IPS-NIHi7 (cell line): ENCODE results near the gene RALGAPA2.
A peak's percentile ranks its signal among the peaks of the same experiment; 100 is the strongest.
"Not testable (repeated sequence)": the region's sequence is repeated elsewhere in the genome, so short reads cannot be mapped to it uniquely, and the experiment has no call there.

Source experiments
- DNase-seq: peaks from one replicate; pipeline ENCODE4 v3.0.0; 2012; ENCODE audit warnings: mixed read lengths; ENCODE audit errors: extremely low spot score

RALGAPA2 gene

DNA sequence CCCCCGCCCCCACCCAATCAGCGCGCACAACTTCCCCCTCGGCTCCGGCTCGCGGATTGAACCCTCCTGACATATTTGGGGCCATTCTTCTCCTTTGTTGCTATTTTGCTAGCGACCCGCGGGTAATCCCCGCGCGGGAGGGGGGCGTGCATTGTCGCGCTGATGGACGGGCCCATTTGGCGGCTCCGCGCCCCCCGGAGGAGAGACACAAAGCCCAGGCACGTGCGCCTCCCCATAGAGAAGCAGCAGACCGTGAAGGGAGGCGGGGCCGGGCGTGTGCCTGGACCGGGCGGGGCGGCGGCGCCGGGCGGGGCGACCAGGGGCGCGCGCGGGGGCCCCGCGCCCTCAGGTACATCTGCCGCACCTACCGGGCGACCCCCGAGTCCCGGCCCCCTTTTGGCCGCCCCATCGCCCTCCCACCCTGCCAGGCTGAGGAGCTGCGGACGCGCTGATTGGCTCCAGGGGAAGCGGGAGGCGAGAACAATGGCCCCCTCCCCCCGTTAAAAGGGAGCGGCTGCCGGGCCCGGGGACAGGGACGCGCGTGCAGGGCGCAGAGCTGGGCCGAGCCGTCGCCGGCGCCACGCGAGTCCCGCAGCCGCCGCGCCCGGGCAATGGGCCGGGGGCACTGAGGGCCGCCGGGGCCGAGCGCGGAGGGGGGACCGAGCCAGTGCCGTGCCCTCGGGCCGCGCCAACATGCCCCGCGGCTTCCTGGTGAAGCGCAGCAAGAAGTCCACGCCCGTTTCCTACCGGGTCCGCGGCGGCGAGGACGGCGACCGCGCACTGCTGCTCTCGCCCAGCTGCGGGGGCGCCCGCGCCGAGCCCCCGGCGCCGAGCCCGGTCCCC lies 344.6 kb downstream of the RALGAPA2 start, which contains the start of gene INSM1:
INSM1 (plus strand) TSS at position 530 of the 843 bp plus-strand sequence; CDS start at position 694, 164 bp downstream.
- DNase-seq, result peak; percentile 56

DNA sequence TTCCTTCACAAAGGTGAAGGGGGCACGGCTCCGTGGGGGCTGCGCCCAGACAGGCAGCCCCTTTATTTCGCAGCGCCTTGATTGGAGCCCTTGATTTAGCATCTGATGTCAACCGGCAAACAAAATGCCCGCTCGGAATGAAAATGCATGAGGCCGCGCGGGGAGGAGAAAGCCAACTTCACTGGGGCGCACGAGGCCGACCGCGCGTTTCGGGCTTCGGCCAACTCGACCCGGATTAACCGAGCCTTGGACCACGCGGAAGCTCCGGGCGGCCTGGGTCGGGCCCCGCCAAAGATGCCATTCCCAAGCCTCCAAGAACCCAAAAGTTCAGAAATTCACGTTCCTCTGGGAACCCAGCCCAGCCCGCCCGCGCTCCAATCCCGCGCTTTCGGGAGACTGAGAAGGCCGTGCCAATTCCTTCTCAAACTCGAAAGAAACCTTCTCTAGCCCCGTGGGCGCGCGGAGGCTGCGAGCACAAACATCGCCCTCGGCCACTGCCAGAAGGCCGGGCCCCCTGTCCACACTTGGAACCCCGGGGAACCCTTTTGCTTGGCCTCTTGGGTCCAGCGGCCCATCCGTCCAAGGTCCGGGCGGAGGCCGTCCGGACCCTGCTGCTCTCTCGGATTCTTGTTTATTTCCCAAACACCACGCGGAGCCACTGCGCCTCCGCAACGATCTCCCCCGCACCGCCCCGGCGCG lies 345.4 kb downstream of the RALGAPA2 start:
- no peak for DNase-seq

DNA sequence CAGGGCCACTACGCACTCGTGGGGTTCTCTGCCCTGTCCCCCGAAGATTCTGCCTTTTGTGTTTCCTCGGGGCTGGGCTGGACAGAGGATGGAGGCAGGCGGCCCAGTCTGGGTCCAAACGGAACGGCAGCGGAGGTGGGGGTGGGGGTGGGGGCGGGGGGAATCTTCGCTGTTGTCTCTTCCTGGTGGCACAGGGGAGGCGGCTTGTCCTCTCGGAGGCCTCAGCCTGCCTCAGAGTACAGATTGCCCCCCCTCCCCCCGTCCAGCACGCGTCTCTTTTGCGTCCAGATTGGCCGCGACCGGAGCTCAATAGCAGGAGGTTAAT lies 345.9 kb downstream of the RALGAPA2 start:
- DNase-seq, result no peak

GRCh38 chr20:20365480-20366161 lies 346.8 kb downstream of the RALGAPA2 start:
- no peak for DNase-seq

DNA sequence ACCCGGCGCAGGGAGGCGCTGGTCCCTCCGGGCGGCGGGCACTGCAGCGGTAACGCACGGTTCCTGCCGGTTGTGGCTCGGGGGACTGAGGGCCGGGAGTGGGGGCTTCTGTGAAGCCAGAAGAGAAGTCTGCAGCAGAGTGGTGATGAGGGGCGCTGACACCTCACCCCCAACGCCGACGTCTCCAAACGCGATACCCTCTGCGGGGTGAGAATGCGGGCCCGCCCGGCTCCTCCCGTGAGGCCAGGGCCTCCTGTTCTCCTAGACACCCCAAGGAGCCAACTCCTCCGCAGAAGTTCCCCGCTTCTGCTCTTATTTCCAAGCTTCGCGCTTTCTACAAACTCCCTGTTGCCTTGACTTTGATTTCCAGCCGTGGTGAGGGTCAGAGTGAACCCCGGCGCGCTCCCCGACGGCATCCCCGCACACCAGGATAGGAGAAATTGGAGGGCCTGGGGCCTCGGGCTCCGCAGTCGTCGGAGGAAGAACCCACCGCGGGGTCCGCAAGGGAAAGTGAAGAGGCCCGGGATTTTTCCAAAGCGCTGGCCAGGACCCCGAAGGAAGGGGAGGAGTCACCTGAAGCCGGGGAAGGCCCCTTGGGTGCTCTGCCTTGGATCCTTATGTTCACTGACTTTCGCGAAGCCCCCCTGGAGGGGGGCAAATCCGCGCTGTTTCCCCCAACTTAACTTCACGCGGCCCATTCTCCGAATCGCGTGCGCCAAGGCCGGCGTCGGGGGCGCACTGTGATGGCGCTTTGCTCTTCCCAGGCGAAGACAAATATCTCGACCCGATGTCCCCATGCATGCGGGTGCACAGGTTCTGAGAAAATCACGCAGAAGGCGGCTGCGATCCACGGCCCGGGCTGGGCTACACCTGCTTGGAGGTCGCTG lies 347.6 kb downstream of the RALGAPA2 start:
- no peak for DNase-seq

GRCh38 chr20:20363799-20364592 lies 348.4 kb downstream of the RALGAPA2 start:
- peak; percentile 69 for DNase-seq

- DNase-seq, result no peak
Observed at GRCh38 chr20:20363434-20363798, 349.0 kb downstream of the RALGAPA2 start.

DNA sequence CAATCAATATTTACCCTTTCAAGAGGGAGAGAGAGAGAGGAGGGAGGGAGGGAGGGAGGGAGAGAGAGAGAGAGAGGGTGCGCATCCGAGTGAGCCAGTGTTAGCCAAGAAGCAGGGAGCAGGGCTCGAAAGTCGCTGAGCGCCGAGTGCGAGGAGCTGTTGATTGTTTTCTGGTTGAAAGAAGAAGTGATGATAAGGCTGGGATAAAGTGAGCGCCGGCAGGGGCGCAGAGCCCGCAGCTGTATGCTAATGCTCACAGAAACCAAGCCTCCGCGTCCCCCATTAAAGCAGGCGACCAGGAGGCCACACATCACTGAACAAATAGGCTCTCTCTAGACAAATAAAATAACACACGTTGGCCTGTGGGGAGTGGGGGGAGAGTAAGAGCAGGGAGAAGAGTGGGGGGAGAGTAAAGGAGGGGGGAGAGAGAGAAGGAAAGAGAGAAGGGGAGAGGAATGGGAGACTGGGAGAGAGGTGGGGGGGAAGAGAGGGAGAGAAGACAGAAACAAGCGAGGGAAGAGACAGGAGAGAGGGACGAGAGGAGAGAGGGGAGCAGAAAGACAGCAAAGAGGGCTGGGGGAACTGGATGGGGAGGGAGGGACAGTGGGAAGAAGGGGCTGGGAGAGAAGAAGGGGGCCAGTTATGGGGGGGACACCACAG lies 349.5 kb downstream of the RALGAPA2 start:
- peak; percentile 60 for DNase-seq

- peak; percentile 78 for DNase-seq
Observed at GRCh38 chr20:20360464-20360863, 352.0 kb downstream of the RALGAPA2 start.

GRCh38 chr20:20359628-20360027 lies 352.8 kb downstream of the RALGAPA2 start:
- no peak for DNase-seq

GRCh38 chr20:20358801-20359200 lies 353.6 kb downstream of the RALGAPA2 start:
- DNase-seq, result no peak

DNA sequence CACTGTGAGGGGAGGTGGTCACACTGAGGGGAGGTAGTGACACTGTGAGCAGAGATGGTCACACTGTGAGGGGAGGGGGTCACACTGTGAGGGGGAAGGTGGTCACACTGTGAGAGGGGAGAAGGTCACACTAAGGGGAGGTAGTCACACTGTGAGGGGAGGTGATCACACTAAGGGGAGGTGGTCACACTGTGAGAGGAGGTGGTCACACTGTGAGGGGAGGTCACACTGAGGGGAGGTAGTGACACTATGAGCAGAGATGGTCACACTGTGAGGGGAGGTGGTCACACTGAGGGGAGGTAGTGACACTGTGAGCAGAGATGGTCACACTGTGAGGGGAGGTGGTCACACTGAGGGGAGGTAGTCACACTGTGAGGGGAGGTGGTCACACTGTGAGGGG lies 356.9 kb downstream of the RALGAPA2 start:
- not testable (repeated sequence) for DNase-seq

GRCh38 chr20:20353576-20353975 lies 358.9 kb downstream of the RALGAPA2 start:
- no peak for DNase-seq

DNA sequence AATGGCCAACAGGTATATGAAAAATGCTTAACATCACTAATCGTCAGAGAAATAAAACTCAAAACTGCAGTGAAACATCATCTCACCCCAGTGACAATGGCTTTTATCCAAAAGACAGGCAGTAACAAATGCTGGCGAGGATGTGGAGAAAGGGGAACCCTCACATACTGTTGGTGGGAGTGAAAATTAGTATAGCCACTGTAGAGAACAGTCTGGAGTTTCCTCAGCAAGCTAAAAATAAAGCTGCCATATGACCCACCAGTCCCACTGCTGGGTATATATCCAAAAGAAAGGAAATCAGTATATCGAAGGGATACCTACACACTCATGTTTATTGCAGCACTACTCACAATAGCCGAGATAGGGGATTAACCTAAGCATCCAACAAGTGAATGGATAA lies 368.0 kb downstream of the RALGAPA2 start:
- no peak for DNase-seq

- DNase-seq, result no peak
Observed at GRCh38 chr20:20343932-20344331, 368.5 kb downstream of the RALGAPA2 start.
